ENCODE results near the gene INO80B.
"Not testable (repeated sequence)": the region's sequence is repeated elsewhere in the genome, so short reads cannot be mapped to it uniquely, and the experiment has no call there.

The INO80B gene

GRCh38 chr2:74426181-74426758 lies 28.6 kb upstream of the INO80B start:
- no peak for DNase-seq (ENCODE audit: low read depth)

- DNase-seq (ENCODE audit: low read depth): no peak
These were observed 27.3 kb upstream of the INO80B start for GRCh38 chr2:74427551-74427950.

- DNase-seq (ENCODE audit: low read depth): no peak
These were observed 26.2 kb upstream of the INO80B start for GRCh38 chr2:74428675-74429074.

GRCh38 chr2:74429487-74430451 lies 25.1 kb upstream of the INO80B start:
- no peak for DNase-seq (ENCODE audit: low read depth)

GRCh38 chr2:74430502-74430901 lies 24.4 kb upstream of the INO80B start:
- DNase-seq (ENCODE audit: low read depth): no peak

- no peak for DNase-seq (ENCODE audit: low read depth)
These were observed 18.6 kb upstream of the INO80B start for GRCh38 chr2:74436111-74436805.

GRCh38 chr2:74436848-74437695 lies 17.8 kb upstream of the INO80B start:
- DNase-seq (ENCODE audit: low read depth): no peak

- DNase-seq (ENCODE audit: low read depth): no peak
These were observed 16.6 kb upstream of the INO80B start for GRCh38 chr2:74438248-74438647.

- DNase-seq (ENCODE audit: low read depth): no peak
These were observed 15.5 kb upstream of the INO80B start for GRCh38 chr2:74439373-74439772.

- DNase-seq (ENCODE audit: low read depth): no peak
These were observed 15.0 kb upstream of the INO80B start for GRCh38 chr2:74439803-74440377.

GRCh38 chr2:74440378-74441169 lies 14.3 kb upstream of the INO80B start:
- no peak for DNase-seq (ENCODE audit: low read depth)

GRCh38 chr2:74441170-74441689 lies 13.7 kb upstream of the INO80B start:
- no peak for DNase-seq (ENCODE audit: low read depth)

- DNase-seq (ENCODE audit: low read depth): no peak
These were observed 13.0 kb upstream of the INO80B start, which contains the start of gene RTKN for GRCh38 chr2:74441690-74442482. RTKN (minus strand) TSS chr2:74441937; CDS start chr2:74441816, 121 bp downstream.

GRCh38 chr2:74442483-74443297 lies 12.2 kb upstream of the INO80B start:
- DNase-seq (ENCODE audit: low read depth): not testable (repeated sequence)

- DNase-seq (ENCODE audit: low read depth): no peak
These were observed 10.2 kb upstream of the INO80B start for GRCh38 chr2:74444498-74445318.

- no peak for DNase-seq (ENCODE audit: low read depth)
These were observed 7.5 kb upstream of the INO80B start for GRCh38 chr2:74447230-74447999.

- DNase-seq (ENCODE audit: low read depth): no peak
These were observed 6.1 kb upstream of the INO80B start for GRCh38 chr2:74448771-74449170.
